Medulla oblongata (tissue), 1 donor: Measurements from ENCODE around the gene SH3BP1.
"Not testable (repeated sequence)": the region's sequence is repeated elsewhere in the genome, so short reads cannot be mapped to it uniquely, and the experiment has no call there.

Experiments
- DNase-seq: peaks from one replicate; pipeline ENCODE4 v3.0.0-alpha.2; 2015; ENCODE audit errors: extremely low spot score

SH3BP1 gene

DNA sequence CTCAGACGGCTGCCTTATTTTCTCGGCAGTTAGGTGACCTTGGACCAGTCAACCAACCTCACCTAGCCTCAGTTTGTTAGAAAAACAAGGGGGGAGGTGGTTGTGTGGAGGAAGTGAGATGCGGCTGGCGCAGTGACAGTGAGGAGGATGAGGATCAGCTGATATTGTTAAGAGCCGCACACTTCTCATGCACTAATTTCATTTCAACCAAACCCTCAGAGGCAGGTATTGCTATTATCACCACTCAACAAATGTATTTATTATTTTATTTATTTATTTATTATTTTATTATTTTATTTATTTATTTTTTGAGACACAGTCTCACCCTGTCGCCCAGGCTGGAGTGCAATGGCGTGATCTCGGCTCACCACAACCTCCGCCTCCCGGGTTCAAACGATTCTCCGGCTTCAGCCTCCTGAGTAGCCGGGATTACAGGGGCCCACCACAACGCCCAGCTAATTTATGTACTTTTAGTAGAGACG is 38.1 kb downstream of the SH3BP1 start:
- no peak for DNase-seq

DNA sequence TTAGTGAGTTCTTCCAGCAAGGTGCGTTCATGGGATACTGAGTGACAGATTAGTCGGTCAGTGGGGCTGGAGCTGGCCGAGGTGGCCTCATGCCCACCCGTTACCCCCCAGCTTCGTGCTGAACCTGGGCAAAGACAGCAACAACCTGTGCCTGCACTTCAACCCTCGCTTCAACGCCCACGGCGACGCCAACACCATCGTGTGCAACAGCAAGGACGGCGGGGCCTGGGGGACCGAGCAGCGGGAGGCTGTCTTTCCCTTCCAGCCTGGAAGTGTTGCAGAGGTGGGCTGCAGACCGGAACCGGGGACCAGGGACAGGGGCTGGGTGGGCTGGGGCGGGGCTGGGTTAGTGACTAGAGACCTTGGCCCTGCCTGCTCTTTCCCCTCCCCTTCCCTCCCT is 38.9 kb downstream of the SH3BP1 start:
- DNase-seq: no peak

DNA sequence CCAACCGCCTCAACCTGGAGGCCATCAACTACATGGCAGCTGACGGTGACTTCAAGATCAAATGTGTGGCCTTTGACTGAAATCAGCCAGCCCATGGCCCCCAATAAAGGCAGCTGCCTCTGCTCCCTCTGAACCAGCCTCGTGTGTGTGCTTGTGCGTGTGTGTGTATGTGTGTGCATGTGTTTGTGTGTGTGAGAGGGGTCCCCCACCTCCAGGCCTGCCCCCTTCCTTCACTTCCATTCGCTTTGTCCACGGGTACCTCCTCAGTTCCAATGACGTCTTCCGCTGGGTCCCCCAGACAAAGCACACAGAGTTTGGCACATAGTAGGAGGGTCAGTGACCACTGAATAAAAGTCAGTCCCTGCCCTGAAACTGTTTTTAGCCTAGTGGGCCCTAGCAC is 40.2 kb downstream of the SH3BP1 start:
- DNase-seq: no peak

DNA sequence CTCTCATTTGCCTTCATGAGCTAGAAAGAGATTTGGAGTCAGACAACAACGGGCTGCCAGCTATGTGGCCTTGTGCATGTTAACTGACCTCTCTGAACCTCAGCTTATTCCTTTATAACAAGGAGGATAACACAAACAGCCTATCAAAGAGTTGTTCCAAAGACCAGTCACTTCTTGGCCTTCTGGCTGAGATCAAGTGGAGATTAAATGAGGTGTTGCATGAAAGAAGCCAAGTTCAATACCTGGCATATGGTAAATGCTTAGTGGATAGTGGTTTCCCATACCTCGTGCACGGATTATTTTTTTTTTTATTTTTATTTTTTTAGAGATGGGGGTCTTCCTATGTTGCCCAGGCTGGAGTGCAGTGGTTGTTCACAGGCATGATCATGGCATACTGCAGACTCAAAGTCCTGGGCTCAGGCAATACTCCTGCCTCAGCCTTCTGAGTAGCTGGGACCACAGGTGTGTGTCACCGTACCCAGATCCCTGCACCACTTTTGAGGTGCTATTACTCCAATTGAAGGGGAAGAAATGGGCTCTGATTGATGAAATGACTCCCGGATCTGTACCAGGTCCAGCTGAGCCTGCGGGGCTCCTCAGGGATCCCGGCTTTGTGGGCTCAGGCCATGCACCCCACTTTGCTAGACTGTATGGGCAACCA is 40.9 kb downstream of the SH3BP1 start:
- no peak for DNase-seq

DNA sequence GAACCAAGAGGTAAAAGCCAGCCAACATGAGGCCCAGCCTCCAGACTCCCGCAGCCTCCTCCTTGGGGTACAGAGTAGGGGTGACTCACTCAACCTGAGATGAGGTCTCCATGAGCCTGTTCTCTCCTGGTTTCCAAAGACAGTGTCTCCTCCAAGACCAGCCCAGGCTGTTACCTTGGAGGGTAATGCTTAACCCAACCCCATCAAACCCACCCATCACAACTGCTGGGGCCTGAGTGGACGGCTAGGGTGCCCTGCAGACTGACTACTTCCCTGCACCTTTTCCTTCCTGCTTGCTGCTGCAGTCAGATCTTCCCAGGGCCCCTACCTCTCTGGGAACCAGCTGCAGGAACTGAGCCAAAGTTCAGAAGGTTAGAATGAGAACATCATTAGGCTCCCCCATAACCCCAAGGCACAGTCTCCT is 41.5 kb downstream of the SH3BP1 start:
- DNase-seq: no peak

DNA sequence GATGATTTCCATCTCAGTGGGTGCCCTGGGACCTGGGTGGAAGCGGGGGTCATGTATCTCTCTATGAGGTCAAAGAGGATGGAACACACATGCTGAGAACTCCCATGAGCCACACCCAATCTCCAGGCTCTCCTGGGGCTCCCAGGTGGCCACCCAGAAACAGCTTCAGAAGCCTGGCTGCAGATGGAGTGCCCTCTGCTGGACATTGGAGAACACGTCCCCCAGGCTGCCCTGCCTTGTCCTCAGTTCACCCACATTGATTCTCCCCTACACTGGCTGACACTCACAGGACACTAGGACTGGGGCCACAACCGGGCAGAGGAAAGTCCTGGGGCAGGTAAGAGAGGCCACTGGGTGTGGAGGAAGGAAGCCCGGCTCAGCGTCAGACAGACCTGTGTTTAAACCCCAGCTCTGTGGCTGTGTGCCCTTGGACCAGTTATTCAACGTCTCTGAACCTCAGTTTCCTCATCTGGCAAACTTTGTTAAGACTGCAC is 42.1 kb downstream of the SH3BP1 start:
- DNase-seq: peak; percentile 81

DNA sequence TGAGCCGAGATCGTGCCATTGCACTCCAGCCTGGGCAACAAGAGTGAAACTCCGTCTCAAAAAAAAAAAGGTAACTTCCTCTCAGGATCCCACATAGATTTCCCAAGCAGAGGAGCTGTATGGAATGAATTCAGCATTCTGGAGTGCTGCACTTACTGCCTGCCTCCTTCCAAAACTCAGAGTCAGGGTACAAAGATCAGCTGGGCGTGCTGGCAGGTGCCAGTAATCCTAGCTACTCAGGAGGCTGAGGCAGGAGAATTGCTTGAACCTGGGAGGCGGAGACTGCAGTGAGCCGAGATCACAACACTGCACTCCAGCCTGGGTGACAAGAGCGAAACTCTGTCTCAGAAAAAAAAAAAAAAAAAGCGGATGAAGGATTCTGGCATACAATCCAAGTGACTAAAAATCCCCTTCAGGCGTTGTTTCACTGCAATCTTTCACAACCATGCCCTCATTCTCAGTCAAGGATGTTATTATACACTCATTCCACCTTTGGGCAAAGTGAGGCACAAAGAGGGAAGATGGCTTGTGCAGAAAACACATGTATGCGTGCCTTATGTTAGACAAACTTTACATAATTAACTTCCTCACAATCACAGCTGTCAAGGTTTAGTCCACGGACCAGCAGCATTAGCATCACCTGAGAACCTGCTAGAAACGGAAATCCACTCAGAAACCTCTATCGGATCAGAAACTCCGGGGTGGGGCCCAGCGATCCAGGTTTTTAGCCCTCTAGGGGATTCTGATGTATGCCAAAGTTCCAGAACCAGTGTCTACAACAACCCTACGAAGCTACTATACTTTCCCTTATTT is 45.5 kb downstream of the SH3BP1 start:
- DNase-seq: no peak

DNA sequence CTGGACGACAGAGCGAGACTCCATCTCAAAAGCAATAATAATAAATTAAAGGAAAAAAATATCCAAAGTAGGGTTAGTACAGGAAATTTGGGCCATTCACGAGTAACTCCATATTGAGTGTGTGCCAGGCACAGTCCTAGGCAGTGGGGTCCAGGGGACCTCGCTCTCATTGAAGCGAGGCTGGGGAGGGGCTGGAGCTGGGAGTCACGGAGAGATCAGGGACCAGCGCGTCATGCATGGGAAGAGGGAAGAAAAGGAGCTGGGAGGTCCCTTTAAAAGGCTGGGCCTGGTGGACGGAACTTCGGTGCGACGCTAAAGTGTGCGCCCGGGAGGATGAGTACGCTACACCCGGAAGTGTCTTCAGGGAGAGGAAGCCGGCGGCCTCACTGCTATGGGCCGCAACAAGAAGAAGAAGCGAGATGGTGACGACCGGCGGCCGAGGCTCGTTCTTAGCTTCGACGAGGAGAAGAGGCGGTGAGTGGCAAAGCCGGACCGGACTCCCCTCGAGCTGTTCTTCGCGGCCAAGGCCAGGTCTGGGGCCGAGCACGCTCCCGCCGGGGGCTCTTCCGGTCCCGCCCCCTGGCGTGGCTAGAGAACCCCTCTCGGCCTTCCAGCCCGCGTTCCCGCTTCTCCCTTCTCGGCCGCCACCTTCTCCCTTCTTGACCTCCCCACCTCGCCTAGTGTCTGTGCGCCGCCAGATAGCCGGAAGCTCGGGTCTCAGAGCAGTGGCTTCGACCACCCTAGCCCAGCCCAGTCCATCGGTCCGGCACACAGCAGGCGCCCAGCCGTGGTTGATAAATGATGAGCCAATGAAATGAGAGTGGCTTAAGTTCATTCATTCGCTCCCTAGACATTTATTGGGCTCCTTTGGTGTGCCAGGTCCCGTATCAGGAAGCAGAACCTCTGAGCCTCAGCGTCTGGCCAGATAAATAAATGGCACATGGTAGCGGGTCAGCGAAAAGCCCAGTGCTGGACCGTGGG is 46.8 kb downstream of the SH3BP1 start, which contains the start of gene NOL12:
Gene NOL12 (plus strand): TSS at position 342 of the 981 bp plus-strand sequence. CDS start 50 bp downstream, at position 392.
- peak; percentile 87 for DNase-seq

DNA sequence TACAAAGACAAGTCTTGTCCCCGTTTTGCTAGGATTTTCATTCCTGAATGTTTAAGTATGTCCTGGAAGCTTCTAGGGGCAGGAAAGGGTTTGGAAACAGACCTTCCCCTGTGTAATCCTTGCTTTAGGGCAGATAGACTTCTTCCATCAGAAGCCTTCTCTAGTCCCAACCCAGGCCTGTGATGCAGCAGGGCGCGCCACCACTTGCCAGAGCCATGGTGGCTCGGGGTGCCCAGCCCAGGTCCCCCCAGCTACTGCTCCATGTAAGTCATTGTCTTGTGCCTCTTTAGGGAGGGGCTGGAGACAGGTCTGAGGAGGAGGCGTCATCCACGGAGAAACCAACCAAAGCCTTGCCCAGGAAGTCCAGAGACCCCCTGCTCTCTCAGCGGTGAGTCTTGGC is 50.9 kb downstream of the SH3BP1 start:
- DNase-seq: no peak

DNA sequence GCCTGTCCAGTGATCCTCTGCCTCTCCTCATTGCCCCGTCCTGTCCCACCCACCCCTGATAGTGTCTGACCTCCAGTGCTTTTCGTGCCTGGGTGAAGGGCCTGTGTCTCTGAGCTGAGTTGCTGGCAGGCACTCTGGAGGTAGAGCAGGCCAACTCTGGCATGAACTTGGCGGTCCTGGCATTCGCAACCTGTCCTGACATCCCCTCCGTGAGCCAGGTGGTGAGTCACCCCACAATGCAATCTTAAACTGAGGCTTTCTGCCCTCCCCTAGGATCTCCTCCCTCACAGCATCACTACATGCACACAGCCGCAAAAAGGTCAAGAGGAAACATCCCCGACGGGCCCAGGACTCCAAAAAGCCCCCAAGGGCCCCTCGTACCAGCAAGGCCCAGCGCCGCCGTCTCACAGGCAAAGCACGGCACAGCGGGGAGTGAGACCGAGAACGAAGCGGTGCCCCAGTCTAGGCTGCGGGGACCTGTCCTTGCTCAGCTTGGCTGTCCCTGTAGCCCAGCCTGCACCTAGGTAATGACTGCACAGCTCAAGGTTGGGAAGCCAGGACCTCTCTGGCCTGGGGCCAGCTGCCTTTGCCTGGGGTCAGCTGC is 51.5 kb downstream of the SH3BP1 start:
- no peak for DNase-seq

DNA sequence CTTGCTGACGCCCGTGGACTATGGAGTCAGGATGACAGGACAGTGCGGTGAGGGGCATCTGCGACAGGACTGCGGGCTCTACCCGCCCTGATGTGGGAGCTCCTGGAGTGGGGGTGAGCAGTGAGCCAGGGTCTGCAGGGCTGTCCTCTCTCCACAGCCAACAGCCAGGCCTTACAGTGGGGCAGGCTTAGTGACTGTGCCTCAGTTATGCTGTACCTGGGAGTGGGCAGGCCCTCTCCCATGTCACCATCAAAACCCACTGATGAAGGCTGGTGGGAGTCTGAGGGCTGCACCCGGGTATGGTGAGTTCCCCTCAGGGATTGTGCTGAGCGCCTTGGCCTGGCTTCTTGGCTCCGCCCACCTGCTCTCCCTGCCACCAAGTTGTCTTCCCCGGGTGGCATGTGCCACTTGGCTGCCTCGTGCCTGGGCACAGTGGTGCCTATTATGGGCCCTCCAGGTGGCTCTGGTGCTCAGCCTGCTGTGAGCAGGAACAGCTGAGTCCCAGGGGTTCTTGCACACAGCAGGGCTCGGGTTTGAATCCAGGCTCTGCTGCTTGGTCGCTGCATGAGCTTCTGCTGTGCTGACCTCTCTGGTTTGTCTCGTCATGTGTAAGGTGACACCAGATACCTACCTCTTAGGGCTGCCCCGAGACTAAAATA is 53.3 kb downstream of the SH3BP1 start:
- no peak for DNase-seq

DNA sequence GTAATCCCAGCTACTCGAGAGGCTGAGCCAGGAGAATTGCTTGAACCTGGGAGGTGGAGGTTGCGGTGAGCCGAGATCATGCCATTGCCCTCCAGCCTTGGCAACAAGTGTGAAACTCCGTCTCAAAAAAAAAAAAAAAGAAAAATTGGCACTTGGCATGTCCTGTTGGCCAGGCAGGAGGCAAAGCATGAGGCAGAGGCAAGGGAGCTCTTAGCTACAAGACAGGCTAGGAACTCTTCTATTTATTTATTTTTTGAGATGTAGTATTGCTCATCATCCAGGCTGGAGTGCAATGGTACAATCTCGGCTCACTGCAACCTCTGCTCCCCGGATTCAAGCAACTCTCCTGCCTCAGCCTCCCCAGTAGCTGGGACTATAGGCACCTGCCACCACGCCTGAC is 54.7 kb downstream of the SH3BP1 start:
- not testable (repeated sequence) for DNase-seq

DNA sequence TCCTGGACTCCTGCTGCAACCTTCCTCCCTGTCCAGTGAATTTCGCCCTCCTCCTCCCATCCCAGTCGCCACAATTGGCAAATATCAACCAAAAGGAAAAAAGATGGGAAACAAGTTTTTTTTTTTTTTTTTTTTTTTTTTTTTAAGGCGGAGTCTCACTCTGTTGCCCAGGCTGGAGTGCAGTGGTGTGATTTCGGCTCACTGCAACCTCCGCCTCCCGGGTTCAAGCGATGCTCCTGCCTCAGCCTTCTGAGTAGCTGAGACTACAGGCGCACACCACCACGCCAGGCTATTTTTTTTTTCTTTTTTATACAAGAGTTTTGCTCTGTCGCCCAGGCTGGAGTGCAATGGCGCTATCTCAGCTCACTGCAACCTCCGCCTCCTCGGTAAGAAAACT is 56.8 kb downstream of the SH3BP1 start:
- not testable (repeated sequence) for DNase-seq

DNA sequence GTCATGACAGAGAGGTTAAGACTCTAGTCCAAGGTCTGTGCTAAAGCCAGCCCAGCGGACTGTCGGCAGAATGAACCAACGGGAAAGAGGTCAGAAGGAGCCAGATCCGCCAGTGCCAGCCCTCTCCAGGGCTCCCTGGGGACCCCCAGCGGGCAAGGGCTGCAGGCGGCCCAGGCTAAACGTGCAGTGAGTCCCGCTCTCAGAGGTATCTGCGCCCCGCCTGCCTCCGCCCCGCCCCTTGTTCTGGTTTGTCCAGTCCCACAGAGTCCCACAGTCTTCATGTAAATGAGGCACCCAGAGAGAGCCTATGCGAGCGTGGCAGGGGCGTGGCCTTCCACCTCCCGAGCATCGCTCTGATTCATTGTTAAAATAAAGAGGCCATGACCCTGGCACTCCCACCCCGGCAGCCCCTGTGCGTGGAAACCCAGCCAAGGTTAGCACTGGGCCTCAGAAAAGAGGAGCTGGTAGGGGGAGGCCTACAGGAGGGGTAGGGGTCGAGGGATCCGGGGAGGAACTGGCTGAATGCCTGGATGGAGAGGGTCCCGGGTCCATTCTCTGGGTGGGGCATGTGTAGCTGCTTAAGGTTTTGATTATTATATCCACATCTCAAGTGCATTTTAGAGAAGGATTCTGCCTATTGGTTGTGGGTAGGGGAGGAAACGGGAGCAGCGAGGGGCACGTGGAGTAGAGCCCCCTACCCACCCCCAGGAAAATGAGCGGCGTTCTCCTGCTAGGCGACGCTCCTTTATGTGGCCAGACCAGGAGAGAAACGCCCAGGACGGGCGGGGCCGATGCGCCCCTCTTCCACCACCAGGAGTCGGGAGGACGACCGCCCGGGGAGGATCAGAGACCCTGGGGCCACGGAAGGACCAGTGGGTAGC is 57.4 kb downstream of the SH3BP1 start, which contains the start of gene TRIOBP:
Gene TRIOBP (plus strand): TSS at position 392 of the 881 bp plus-strand sequence. CDS start 4,318 bp downstream, outside the sequence.
- DNase-seq: peak; percentile 69

DNA sequence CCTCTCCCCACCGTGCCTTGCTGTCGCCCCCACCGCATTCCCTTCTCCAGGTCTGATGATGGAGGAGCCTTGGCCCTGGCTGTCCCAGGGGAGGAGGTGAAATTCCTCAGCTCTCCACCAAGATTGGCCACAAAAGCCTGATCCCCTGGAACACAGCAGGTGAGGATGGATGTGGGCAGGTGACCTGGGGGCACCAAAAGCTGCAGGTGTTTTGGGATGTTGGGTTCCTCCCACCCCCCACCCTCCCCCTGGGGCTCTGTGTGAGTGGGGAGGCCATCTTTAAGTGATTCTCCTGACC is 58.0 kb downstream of the SH3BP1 start:
- DNase-seq: no peak

DNA sequence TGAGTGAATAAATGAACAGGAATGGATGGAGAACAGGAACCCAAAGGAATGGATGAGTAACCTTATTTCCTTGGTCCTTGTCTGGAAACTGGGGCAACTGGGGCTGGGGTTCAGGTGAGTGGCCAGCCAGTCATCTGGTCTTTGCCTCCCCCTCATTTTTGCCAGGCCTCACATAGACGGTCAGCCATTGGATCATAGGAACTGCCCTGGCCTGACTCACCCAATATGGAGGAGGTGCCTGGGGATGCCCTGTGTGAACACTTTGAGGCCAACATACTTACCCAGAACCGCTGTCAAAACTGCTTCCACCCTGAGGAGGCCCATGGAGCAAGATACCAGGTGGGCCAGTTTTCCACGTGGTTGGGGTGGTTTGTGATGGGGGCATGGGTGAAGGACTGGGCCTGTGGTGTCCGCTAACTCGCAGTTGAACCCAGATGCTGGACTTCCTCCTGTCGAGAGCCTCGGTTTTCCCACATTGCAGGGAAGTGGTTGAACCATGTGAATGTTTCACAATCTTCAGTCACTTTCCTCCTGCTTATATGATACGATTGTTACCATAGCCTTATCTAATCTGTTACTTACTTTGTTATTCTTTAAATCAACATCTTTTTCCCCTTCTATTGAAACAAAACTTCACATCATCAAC is 61.8 kb downstream of the SH3BP1 start:
- DNase-seq: peak; percentile 75

DNA sequence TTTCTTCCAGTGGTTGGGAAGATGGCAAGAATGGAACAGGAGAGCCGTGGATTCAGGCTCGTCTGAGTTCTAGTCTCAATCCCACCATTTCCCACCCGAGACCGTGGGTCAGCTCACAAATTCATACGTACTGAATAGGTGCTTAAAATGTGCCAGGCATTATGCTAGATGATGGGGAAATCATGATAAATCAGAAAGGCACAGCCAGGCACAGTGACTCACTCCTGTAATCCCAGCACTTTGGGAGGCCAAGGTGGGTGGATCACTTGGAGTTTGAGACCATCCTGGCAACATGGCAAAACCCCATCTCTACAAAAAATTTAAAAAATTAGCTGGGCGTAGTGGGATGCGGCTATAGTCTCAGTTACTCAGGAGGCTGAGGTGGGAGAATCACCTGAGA is 64.4 kb downstream of the SH3BP1 start:
- DNase-seq: no peak

DNA sequence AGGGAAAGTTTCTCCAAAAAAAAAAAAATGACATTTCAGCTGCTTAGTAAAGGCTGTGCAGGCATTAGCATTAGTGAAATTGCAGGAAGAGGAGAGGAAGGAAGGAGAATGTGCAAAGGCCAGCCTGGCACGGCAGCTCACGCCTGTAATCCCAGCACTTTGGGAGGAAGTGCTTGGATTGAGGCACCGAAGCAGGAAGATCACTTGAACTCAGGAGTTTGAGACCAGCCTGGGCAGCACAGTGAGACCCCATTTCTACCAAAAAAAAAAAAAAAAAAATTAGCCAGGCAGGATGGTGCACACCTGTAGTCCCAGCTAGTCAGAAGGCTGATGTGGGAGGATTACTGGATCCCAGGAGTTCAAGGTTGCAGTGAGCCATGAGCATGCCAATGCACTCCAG is 65.2 kb downstream of the SH3BP1 start:
- DNase-seq: no peak

DNA sequence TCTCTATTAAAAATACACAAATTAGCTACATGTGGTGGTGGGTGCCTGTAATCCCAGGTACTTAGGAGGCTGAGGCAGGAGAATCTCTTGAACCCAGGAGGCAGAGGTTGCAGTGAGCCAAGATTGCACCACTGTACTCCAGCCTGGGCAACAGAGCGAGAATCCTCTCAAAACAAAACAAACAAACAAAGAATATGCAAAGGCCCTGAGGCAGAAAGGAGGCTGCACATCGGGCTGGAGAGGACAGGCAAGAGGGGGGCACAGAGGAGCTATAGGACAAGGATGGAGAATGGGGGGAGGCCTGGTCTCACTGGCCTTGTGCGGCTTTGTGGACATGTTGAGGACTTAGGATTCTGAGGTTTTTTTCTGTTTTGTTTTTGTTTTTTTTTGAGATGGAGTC is 65.7 kb downstream of the SH3BP1 start:
- DNase-seq: no peak
